Vagina (tissue), 2 donors: ENCODE results near the gene ETHE1. TPM values are rescaled to one million over a fixed set of nuclear protein-coding genes. Genes with fewer than 3 reads are reported as not detected.

Experiments
- DNase-seq, 2 donors: peaks; one replicate each; pipeline ENCODE4 v3.0.0-alpha.2; 2017; ENCODE audit errors: extremely low spot score in 2 of 2
- H3K27ac ChIP-seq: fragments of 200-600 bp; sonication (generic); one replicate; pipeline ENCODE4 v1.5.1; 2019
- H3K27me3 ChIP-seq: fragments of 200-600 bp; sonication (generic); one replicate; pipeline ENCODE4 v1.5.1; 2019
- H3K36me3 ChIP-seq, 2 donors: fragments of 200-600 bp; sonication (generic); one replicate each; pipeline ENCODE4 v1.5.1; 2017 to 2019
- H3K4me1 ChIP-seq: fragments of 200-600 bp; sonication (generic); one replicate; pipeline ENCODE4 v1.5.1; 2019
- H3K4me3 ChIP-seq, 2 donors: fragments of 200-600 bp; sonication (generic); 1 replicate in 1 of 2; 2 replicates in 1 of 2; pipeline ENCODE4 v1.5.1; 2016 to 2019
- H3K9me3 ChIP-seq: fragments of 200-600 bp; sonication (generic); one replicate; pipeline ENCODE4 v1.5.1; 2019
- CTCF ChIP-seq, 3 experiments: fragments of 450-650 bp in 2 of 3; fragments of 200-600 bp in 1 of 3; sonication (generic) in 1 of 3; IDR thresholded peaks; one replicate each; pipeline ENCODE4 v1.5.1; 2017 to 2019; ENCODE audit warnings: antibody characterized with exemption in 3 of 3, mild to moderate bottlenecking in 2 of 3, moderate library complexity in 2 of 3
- POLR2A ChIP-seq, 2 donors: fragments of 450-650 bp; IDR thresholded peaks; one replicate each; pipeline ENCODE4 v1.6.1; 2017; ENCODE audit warnings: antibody characterized with exemption in 2 of 2, mild to moderate bottlenecking in 2 of 2, moderate library complexity in 2 of 2
- POLR2AphosphoS5 ChIP-seq, 2 donors: sonication (generic); formaldehyde crosslinking; IDR thresholded peaks; one replicate each; pipeline ENCODE4 v1.9.0; 2017; ENCODE audit warnings: antibody characterized with exemption in 2 of 2, mild to moderate bottlenecking in 2 of 2, low read depth in 1 of 2; ENCODE audit not compliant: insufficient read depth in 1 of 2
- intact Hi-C: fragments of 100-400 bp; cut with DNase I; formaldehyde crosslinking; loops from one replicate; pipeline ENCODE4 v1.15.1; 2023
- total RNA-seq: library from RNA; depleted of rRNA; stranded (reverse); fragments of >200 nt; gene quantifications from one replicate; pipeline ENCODE4 v1.2.3, GENCODE V29; 2016

ETHE1 gene
- total RNA-seq, 1 donor from 2014 or later, result 74.4 TPM

GRCh38 chr19:43474986-43475705 is 51.9 kb downstream of the ETHE1 start:
- peaks cover 20% of the 10 kb centered on the region for H3K4me1 ChIP-seq
- no peaks in the 10 kb centered on the region for H3K27me3 ChIP-seq
- H3K4me3 ChIP-seq, result peak overlapping the region; percentile 39 to 41
- H3K9me3 ChIP-seq, result no peaks in the 10 kb centered on the region
- H3K36me3 ChIP-seq, result peaks cover 0 to 7% of the 10 kb centered on the region in 2 donors
- intact Hi-C loops, result no loop called here
- peak; percentile 82 to 90 for TF ChIP-seq POLR2AphosphoS5 (IDR thresholded peaks at IDR 0.05; ENCODE audit: insufficient read depth in 1 of 2, low read depth in 1 of 2)
- TF ChIP-seq POLR2A (IDR thresholded peaks at IDR 0.05), result peak in 1 of 2 donors; percentile 39
- no peak for TF ChIP-seq CTCF (IDR thresholded peaks at IDR 0.05)
- peak overlapping the region; percentile 69 for H3K27ac ChIP-seq
- DNase-seq, result peak in 1 of 2 donors; percentile 93

- no peak for DNase-seq
- peak overlapping the region; percentile 69 for H3K27ac ChIP-seq
- peak overlapping the region in 1 of 2 donors; percentile 39 for H3K4me3 ChIP-seq
- intact Hi-C loops, result no loop called here
- peaks cover 0 to 7% of the 10 kb centered on the region in 2 donors for H3K36me3 ChIP-seq
- H3K9me3 ChIP-seq, result no peaks in the 10 kb centered on the region
- H3K4me1 ChIP-seq, result peaks cover 20% of the 10 kb centered on the region
- no peaks in the 10 kb centered on the region for H3K27me3 ChIP-seq
- TF ChIP-seq POLR2A (IDR thresholded peaks at IDR 0.05), result no peak
- no peak for TF ChIP-seq CTCF (IDR thresholded peaks at IDR 0.05)
- TF ChIP-seq POLR2AphosphoS5 (IDR thresholded peaks at IDR 0.05; ENCODE audit: insufficient read depth in 1 of 2, low read depth in 1 of 2), result no peak
Measured at GRCh38 chr19:43474487-43474886, 52.5 kb downstream of the ETHE1 start.

GRCh38 chr19:43471091-43471490 is 55.9 kb downstream of the ETHE1 start:
- DNase-seq, result no peak
- TF ChIP-seq POLR2AphosphoS5 (IDR thresholded peaks at IDR 0.05; ENCODE audit: insufficient read depth in 1 of 2, low read depth in 1 of 2) (peak in 1 of 2 donors; percentile 27), POLR2A (IDR thresholded peaks at IDR 0.05) (no peak), CTCF (IDR thresholded peaks at IDR 0.05) (no peak)
- Histone ChIP-seq H3K9me3 (no peaks in the 10 kb centered on the region), H3K4me1 (peaks cover 21% of the 10 kb centered on the region), H3K27me3 (no peaks in the 10 kb centered on the region), H3K36me3 (no peaks in the 10 kb centered on the region), H3K4me3 (no peak overlapping the region), H3K27ac (peak overlapping the region; percentile 58)
- intact Hi-C loops, result no loop called here

GRCh38 chr19:43470288-43470687 is 56.7 kb downstream of the ETHE1 start:
- Histone ChIP-seq H3K27ac (no peak overlapping the region), H3K9me3 (no peaks in the 10 kb centered on the region), H3K4me1 (peaks cover 24% of the 10 kb centered on the region), H3K36me3 (no peaks in the 10 kb centered on the region), H3K27me3 (no peaks in the 10 kb centered on the region), H3K4me3 (no peak overlapping the region)
- TF ChIP-seq CTCF (IDR thresholded peaks at IDR 0.05), result no peak
- no peak for DNase-seq
- intact Hi-C loops, result no loop called here

GRCh38 chr19:43469160-43469480 is 57.9 kb downstream of the ETHE1 start:
- Histone ChIP-seq H3K9me3 (no peaks in the 10 kb centered on the region), H3K27me3 (no peaks in the 10 kb centered on the region), H3K4me3 (no peak overlapping the region), H3K36me3 (no peaks in the 10 kb centered on the region), H3K4me1 (peaks cover 25% of the 10 kb centered on the region), H3K27ac (peak overlapping the region; percentile 36)
- TF ChIP-seq POLR2A (IDR thresholded peaks at IDR 0.05), result no peak
- TF ChIP-seq POLR2AphosphoS5 (IDR thresholded peaks at IDR 0.05; ENCODE audit: insufficient read depth in 1 of 2, low read depth in 1 of 2), result no peak
- TF ChIP-seq CTCF (IDR thresholded peaks at IDR 0.05), result no peak
- no peak for DNase-seq
- intact Hi-C loops, result no loop called here
